ENCODE measurements around the gene KLF6.

Gene KLF6

DNA sequence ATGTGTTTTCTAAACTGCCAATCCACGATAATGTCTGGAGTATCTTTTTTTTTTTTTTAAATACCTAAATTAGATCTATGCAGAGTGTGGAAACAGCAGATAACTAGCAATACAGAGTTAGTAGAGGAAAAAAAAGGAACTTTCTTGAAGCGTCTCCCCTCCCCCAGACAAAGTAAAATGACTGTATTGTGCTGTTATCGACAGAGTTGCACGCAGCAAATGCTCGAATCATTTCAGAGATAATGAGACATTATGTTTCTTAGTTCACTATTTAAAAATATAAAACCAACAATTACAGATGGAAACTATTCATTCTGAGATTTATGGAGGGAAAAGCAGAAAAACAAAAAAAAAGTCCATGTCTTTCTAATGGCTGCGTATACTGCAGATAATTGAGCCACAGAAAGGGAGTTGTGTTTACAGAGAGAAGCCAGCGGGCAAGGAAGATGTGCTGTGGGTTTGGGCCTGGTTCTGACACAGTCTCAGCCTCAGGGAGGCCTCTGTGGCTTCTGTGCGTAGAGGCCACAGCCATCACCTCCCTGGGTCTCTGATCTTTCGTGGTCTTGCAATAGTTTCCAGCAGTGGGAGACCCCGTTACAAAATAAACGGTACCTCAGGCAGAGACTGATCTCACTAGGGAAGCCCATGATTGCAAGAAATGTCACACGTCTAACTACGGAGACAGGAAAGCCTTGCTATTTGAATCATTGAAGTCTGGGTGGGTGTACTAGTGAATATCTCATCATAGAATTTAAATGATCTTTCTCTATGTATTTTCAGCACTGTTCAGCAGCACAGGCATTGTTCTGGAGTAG, 19.1 kb upstream of the KLF6 start:
- H3K9ac ChIP-seq (ENCODE audit: low read depth, low read length) = no peak overlapping the region
- no peaks in the 10 kb centered on the region for H3K9me3 ChIP-seq (ENCODE audit: control insufficient read depth, insufficient read depth, low read length)
- peaks cover 39% of the 10 kb centered on the region for H3K4me1 ChIP-seq (ENCODE audit: insufficient read depth, low read length)
- no peaks in the 10 kb centered on the region for H3K36me3 ChIP-seq (ENCODE audit: insufficient read depth, low read length)

DNA sequence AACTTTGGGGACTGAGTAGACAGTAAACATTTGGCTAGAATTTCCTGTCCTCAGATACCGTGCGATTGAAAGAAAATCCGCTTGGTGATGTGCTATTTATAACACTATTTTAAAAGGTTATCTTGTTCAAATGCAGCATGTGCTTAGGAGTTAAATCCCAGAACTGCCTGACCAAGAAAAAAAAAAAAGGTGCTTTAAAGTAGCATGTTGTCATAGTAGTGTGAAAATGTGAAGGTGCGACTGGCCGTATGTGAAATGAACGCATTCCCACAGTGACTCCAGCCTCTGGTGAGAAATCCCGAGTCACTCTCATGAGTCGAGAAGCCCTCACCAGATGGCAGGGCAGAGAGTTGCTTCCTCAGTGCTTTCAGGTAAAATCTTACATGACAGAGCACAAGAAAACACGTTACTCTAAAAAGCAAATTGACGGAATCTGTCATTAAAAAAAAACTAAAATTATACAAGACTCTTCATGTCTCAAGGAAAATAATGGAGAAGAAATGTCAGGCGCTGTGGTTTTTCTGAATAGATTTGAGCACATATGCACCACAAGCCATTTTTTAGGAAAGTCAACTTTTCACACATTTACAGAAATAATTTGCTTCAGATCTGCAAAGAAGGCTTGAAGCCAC, 18.4 kb upstream of the KLF6 start:
- Histone ChIP-seq H3K9me3 (ENCODE audit: control insufficient read depth, insufficient read depth, low read length) (no peaks in the 10 kb centered on the region; the same call in 1 of the 2 replicates), H3K9ac (ENCODE audit: low read depth, low read length) (no peak overlapping the region), H3K36me3 (ENCODE audit: insufficient read depth, low read length) (no peaks in the 10 kb centered on the region), H3K4me1 (ENCODE audit: insufficient read depth, low read length) (peaks cover 39% of the 10 kb centered on the region)

DNA sequence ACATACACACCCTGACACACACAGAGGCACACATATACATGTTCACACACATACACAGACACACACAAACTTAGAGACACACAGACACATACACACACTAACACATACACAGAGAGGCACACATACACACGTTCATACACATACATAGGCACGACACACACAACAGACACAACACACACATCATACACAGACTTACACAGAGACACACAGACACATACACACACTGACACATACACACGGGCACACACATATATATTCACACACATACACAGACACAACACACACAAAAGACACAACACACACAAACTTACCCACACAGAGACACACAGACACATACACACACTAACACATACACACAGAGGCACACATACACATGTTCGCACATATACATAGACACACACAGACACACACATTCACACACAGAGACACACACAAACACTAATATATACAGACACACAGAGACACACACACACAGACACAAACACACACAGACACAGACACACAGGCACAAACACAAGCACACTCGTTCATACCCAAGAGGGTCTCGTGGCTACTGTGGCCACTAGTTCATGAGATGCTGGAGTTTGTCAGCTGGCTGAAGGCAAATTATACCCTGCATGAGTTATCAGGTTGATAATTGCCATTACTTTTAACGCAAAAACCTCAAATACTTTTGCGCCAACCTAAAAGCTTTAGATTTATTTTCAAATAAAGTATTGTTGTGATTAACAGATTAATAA, 17.7 kb upstream of the KLF6 start:
- Histone ChIP-seq H3K4me1 (ENCODE audit: insufficient read depth, low read length) (peaks cover 39% of the 10 kb centered on the region), H3K9ac (ENCODE audit: low read depth, low read length) (no peak overlapping the region)

DNA sequence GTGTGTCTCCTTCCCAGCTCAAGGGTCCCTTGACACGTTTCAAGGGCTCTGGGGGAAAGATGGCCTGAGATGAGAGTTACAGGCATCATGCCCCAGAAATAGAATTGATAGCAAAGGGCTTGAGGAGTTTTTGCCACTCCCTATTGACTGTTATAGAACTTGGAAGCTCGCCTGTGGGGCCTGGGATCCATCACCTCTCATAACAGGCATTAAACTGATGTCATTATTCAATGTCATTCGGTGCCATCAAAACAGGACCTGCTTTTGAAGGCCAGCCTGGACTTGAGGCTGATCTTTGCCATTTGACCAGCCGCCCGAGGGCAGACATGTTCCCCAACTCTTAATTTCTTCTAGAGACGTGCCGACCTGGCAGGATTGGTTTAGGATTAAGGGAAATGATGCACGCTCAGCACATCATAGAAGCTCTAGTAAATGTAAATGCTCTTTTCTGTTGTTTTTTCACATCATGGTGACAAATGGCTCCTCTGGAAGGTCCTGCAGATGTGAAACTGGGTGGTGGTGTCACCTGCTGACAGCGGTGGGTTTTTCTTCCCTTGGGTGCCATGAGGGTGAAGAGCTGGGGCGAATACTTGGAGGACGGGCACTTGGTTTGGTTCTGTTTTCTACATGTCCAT, 16.7 kb upstream of the KLF6 start:
- Histone ChIP-seq H3K4me1 (ENCODE audit: insufficient read depth, low read length) (peaks cover 33% of the 10 kb centered on the region), H3K9ac (ENCODE audit: low read depth, low read length) (no peak overlapping the region), H3K9me3 (ENCODE audit: control insufficient read depth, insufficient read depth, low read length) (no peaks in the 10 kb centered on the region; the same call in 1 of the 2 replicates), H3K36me3 (ENCODE audit: insufficient read depth, low read length) (no peaks in the 10 kb centered on the region)

More for the DNA sequence above, 17.7 kb upstream of the KLF6 start:
- Histone ChIP-seq H3K9me3 (ENCODE audit: control insufficient read depth, insufficient read depth, low read length) (no peaks in the 10 kb centered on the region; the same call in 1 of the 2 replicates), H3K36me3 (ENCODE audit: insufficient read depth, low read length) (no peaks in the 10 kb centered on the region)

DNA sequence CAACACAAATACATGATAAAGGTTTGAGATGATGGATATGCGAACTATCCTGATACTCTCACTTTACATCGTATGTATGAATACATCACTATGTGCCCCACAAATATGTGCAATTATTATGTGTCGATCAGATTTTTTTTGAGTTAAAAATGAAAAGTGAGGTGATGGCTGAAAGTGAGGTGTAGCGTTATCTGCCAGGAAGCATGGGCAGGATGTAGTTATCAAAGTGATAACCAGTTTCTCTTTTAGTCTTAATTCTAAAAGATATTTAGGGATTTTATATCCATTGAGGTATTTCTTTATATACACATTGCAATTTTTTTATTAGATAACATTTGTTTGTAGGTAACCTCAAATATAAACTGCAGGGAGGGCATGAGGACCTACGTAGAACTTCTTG, 15.6 kb upstream of the KLF6 start:
- peaks cover 22% of the 10 kb centered on the region for H3K4me1 ChIP-seq (ENCODE audit: insufficient read depth, low read length)
- no peak overlapping the region for H3K9ac ChIP-seq (ENCODE audit: low read depth, low read length)
- no peaks in the 10 kb centered on the region for H3K36me3 ChIP-seq (ENCODE audit: insufficient read depth, low read length)
- H3K9me3 ChIP-seq (ENCODE audit: control insufficient read depth, insufficient read depth, low read length) = no peaks in the 10 kb centered on the region; the same call in 1 of the 2 replicates

DNA sequence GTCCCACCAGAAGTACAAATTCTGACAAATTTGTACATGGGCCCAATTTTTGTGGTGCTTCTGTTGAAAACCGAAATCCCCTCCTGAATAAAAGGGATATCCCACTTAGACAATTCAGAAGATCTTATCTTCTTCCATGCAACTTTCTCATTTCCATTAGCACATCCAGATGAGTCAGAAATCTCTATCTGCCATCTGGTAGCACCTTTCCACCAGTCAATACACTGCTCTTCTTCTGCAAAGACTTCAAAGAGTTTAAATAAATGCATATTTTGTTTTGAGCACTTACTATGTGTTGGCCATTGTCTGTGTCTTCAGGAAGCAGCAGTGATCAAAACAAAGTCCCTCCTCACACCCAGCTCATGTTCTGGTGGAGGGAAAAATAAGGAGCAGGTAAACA, 12.7 kb upstream of the KLF6 start:
- no peak overlapping the region for H3K9ac ChIP-seq (ENCODE audit: low read depth, low read length)
- H3K9me3 ChIP-seq (ENCODE audit: control insufficient read depth, insufficient read depth, low read length) = peaks cover 4% of the 10 kb centered on the region; the same call in 1 of the 2 replicates
- no peaks in the 10 kb centered on the region for H3K36me3 ChIP-seq (ENCODE audit: insufficient read depth, low read length)
- no peaks in the 10 kb centered on the region for H3K4me1 ChIP-seq (ENCODE audit: insufficient read depth, low read length)

DNA sequence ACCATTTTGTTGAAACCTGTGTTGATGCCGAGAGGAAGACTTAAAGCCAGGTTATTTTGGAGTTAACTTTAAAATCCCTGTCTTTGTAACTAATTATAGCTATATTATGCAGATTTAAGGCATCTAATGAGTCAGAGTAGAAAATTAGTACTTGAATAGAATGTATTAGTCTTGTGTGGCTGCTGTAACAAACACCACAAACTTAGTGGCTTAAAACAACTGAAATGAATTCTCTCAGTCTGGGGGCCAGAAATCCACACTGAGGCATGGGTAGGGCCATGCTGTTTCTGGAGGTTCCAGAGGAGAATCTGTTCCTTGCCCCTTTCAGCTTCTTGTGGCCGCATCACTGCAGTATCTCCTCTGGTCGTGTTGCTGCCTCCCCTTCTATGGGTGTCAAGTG, 8.5 kb upstream of the KLF6 start:
- H3K9me3 ChIP-seq (ENCODE audit: control insufficient read depth, insufficient read depth, low read length) = peaks cover 8% of the 10 kb centered on the region
- H3K4me1 ChIP-seq (ENCODE audit: insufficient read depth, low read length) = no peaks in the 10 kb centered on the region
- H3K9ac ChIP-seq (ENCODE audit: low read depth, low read length) = no peak overlapping the region
- H3K36me3 ChIP-seq (ENCODE audit: insufficient read depth, low read length) = no peaks in the 10 kb centered on the region

DNA sequence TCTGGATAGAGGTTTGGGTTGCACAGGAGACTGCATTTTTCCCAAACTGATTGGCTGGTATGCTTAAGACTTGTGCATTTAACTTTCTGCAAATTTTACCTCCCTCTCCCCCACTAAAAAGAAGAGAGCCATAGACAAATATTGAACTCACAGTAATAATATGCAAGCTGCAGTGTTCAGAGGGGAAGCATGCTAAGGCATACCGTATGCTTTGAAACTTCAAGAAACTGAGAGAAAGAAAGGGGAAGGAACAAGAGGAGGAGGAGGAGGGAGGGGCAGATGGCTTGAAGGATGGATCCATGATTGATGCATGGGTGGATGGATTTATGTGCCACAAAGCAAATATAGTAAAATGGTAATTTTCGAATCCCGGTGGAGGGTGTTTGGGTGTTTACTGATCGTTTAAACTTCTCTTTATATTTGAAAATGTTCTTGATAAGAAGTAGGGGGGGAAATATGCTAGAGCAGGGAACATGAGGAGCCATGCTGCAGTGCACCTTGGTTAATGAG, 7.8 kb upstream of the KLF6 start:
- peaks cover 4% of the 10 kb centered on the region; the same call in 1 of the 2 replicates for H3K4me1 ChIP-seq (ENCODE audit: insufficient read depth, low read length)
- H3K9ac ChIP-seq (ENCODE audit: low read depth, low read length) = no peak overlapping the region
- H3K9me3 ChIP-seq (ENCODE audit: control insufficient read depth, insufficient read depth, low read length) = peaks cover 8% of the 10 kb centered on the region

DNA sequence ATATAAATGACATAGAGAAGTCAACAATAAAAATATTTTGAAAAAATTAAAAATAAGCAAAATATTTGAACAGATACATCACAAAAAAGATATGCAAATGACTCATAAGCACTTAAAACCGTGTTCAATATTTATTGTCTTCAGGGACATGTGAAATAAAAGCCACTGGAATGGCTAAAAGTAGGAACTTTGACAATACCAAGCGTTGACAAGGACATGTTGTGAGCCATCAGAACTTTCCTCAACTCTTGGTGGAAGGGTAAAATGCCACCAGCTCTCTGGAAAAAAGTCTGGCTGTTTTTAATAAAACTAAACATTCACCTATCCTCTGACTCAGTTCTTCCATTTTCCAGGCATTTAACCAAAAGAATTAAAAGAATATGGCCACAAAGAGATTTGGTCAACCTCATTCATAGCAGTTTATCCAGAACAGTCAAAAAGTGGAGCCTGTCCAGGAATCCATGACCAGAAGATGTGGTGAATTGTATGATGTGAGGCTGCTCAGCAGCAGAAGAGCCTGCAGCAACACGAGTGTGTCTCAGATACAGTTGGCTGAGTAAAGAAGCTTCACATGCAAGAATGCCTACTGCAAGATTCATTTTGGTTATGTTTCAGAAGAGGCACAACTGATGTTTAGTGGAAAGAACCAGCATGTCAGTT, 7.1 kb upstream of the KLF6 start:
- Histone ChIP-seq H3K4me1 (ENCODE audit: insufficient read depth, low read length) (peaks cover 11% of the 10 kb centered on the region; the same call in 1 of the 2 replicates), H3K36me3 (ENCODE audit: insufficient read depth, low read length) (no peaks in the 10 kb centered on the region), H3K9me3 (ENCODE audit: control insufficient read depth, insufficient read depth, low read length) (peaks cover 8% of the 10 kb centered on the region), H3K9ac (ENCODE audit: low read depth, low read length) (no peak overlapping the region)

More for the DNA sequence above, 7.8 kb upstream of the KLF6 start:
- no peaks in the 10 kb centered on the region for H3K36me3 ChIP-seq (ENCODE audit: insufficient read depth, low read length)

DNA sequence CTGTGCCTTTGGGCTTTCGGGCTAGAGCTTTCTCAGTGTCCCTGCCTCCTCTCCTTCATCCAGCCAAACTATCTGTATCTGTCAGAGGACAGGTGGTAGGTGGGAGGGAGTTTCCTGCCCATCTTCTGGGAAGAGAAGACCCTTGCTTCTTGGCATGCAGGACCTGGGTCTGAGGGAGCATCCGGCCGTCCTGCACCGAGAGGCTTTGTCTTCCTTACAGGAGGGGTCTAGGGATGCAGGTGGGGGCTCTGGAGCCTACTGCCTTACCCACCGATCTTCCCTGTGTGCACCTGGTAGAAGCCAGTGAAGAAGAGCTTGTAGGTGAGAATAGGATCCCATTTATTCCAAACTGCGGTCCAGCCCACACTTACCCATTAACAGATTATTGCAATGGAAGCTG, 5.8 kb upstream of the KLF6 start:
- H3K36me3 ChIP-seq (ENCODE audit: insufficient read depth, low read length) = no peaks in the 10 kb centered on the region
- H3K9me3 ChIP-seq (ENCODE audit: control insufficient read depth, insufficient read depth, low read length) = peaks cover 8% of the 10 kb centered on the region
- peaks cover 15% of the 10 kb centered on the region; the same call in 1 of the 2 replicates for H3K4me1 ChIP-seq (ENCODE audit: insufficient read depth, low read length)
- H3K9ac ChIP-seq (ENCODE audit: low read depth, low read length) = no peak overlapping the region

DNA sequence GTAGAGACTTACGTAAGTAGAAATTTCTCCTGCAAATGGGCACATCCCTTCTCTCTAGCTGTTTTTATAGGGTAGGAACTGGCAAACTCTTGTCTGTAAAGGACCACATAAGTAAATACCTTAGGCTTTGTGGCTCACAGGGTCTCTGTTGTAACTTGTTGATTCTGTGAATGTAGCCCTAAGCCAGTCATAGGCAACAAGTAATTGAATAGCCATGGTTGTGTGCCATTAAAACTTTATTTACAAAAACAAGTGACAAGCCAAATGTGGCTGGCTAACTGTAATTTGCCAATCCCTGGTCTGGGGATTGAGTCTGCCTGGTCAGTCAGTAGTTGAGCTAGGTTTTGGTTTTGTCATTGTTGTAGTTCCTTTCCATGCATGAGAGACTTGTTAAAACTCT, 5.3 kb upstream of the KLF6 start:
- Histone ChIP-seq H3K9ac (ENCODE audit: low read depth, low read length) (no peak overlapping the region), H3K4me1 (ENCODE audit: insufficient read depth, low read length) (peaks cover 15% of the 10 kb centered on the region; the same call in 1 of the 2 replicates), H3K9me3 (ENCODE audit: control insufficient read depth, insufficient read depth, low read length) (peaks cover 8% of the 10 kb centered on the region), H3K36me3 (ENCODE audit: insufficient read depth, low read length) (no peaks in the 10 kb centered on the region)

DNA sequence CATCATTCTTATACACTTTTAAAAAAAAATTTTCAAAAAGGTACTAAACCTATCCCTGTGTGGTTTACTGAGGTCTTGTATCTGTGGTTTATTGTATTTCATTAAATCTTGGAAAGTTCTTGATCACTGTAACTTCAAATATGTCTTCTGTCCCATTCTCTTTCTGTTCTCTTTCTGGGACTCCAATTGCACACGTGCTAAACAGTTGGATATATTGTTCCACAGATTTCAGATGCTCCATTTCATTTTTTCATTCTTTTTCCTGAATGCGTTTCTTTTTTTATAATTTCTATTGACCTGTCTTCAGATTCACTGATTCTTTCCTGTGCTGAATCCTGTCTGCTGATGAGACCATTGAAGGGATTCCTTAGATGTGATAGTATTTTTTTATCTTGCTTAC, 4.6 kb upstream of the KLF6 start:
- Histone ChIP-seq H3K9me3 (ENCODE audit: control insufficient read depth, insufficient read depth, low read length) (peaks cover 8% of the 10 kb centered on the region), H3K4me1 (ENCODE audit: insufficient read depth, low read length) (peaks cover 15% of the 10 kb centered on the region; the same call in 1 of the 2 replicates), H3K9ac (ENCODE audit: low read depth, low read length) (no peak overlapping the region), H3K36me3 (ENCODE audit: insufficient read depth, low read length) (no peaks in the 10 kb centered on the region)

DNA sequence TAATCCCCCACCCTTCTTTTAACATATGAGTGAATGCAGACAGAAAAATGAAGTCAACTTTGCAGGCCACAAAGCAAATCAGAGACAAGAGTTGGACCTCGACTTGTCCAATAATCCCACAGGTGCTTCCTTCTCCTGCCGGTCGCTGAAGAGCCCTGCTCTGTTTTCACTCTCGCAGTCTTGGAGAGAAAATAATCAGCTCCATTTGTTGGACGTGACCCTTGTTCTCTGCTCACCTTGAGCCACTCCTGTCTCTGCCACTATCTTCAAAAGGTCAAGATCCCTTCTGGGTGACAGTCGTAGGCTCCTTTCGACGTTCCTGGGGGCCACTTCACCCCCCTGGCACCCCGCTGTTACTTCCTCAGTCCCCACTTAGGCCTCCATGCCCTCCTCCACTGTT, 2.8 kb upstream of the KLF6 start:
- Histone ChIP-seq H3K9ac (ENCODE audit: low read depth, low read length) (no peak overlapping the region), H3K4me1 (ENCODE audit: insufficient read depth, low read length) (peaks cover 15% of the 10 kb centered on the region; the same call in 1 of the 2 replicates), H3K36me3 (ENCODE audit: insufficient read depth, low read length) (no peaks in the 10 kb centered on the region), H3K9me3 (ENCODE audit: control insufficient read depth, insufficient read depth, low read length) (peaks cover 4% of the 10 kb centered on the region; the same call in 1 of the 2 replicates)

All from ES-I3 (cell line).